AG10803 (cell line): ENCODE data around the gene DIP2C.

ENCODE experiments used
- DNase-seq: peaks from one replicate; pipeline ENCODE4 v3.0.0; 2010; ENCODE audit warnings: low read depth
- H3K4me3 ChIP-seq: 2 replicates; pipeline ENCODE4 v1.5.1; 2011; ENCODE audit warnings: mild to moderate bottlenecking, low read length, control low read depth
- CTCF ChIP-seq: conservative IDR thresholded peaks from 2 replicates; pipeline ENCODE4 v1.5.1; 2011; ENCODE audit warnings: mild to moderate bottlenecking, low read length, control low read depth, inconsistent platforms

The DIP2C gene

GRCh38 chr10:618229-618989, 71.1 kb downstream of the DIP2C start:
- no peak overlapping the region for H3K4me3 ChIP-seq
- TF ChIP-seq CTCF: no peak
- DNase-seq: no peak

- TF ChIP-seq CTCF: no peak
- no peak overlapping the region for H3K4me3 ChIP-seq
- DNase-seq: no peak
These were observed 72.0 kb downstream of the DIP2C start for GRCh38 chr10:617471-617870.

GRCh38 chr10:615583-616152, 73.8 kb downstream of the DIP2C start:
- TF ChIP-seq CTCF: no peak
- peak overlapping the region; percentile 15 for H3K4me3 ChIP-seq
- peak; percentile 94 for DNase-seq

- peak; percentile 83 for DNase-seq
- TF ChIP-seq CTCF: no peak
- H3K4me3 ChIP-seq: no peak overlapping the region
These were observed 74.5 kb downstream of the DIP2C start for GRCh38 chr10:614790-615582.

- no peak for DNase-seq
- TF ChIP-seq CTCF: no peak
- no peak overlapping the region for H3K4me3 ChIP-seq
These were observed 75.2 kb downstream of the DIP2C start for GRCh38 chr10:614139-614711.

- no peak for DNase-seq
- H3K4me3 ChIP-seq: no peak overlapping the region
- TF ChIP-seq CTCF: no peak
These were observed 76.0 kb downstream of the DIP2C start for GRCh38 chr10:613271-614138.
